Peyer's patch (tissue), 4 donors: Measurements from ENCODE around the gene NCAM2. TPM values are rescaled to one million over a fixed set of nuclear protein-coding genes. Genes with fewer than 3 reads are reported as not detected.

Source experiments
- DNase-seq, 3 donors: peaks; one replicate each; pipeline ENCODE4 v3.0.0-alpha.2; 2017 to 2019
- H3K27ac ChIP-seq, 4 donors: fragments of 200-600 bp; sonication (generic); one replicate each; pipeline ENCODE4 v1.5.1; 2016 to 2019
- H3K27me3 ChIP-seq, 2 donors: fragments of 200-600 bp; sonication (generic); one replicate each; pipeline ENCODE4 v1.5.1; 2019
- H3K36me3 ChIP-seq, 3 donors: fragments of 200-600 bp; sonication (generic); one replicate each; pipeline ENCODE4 v1.5.1; 2016 to 2019
- H3K4me1 ChIP-seq, 4 donors: fragments of 200-600 bp; sonication (generic); one replicate each; pipeline ENCODE4 v1.5.1; 2016 to 2019
- H3K4me3 ChIP-seq, 4 donors: fragments of 200-600 bp; sonication (generic); 1 replicate in 3 of 4; 2 replicates in 1 of 4; pipeline ENCODE4 v1.5.1; 2016 to 2019; ENCODE audit warnings: mild to moderate bottlenecking in 1 of 4
- H3K9me3 ChIP-seq, 4 donors: fragments of 200-600 bp; sonication (generic); one replicate each; pipeline ENCODE4 v1.5.1; 2016 to 2019; ENCODE audit warnings: mild to moderate bottlenecking in 1 of 4
- POLR2A ChIP-seq, 2 donors: fragments of 450-650 bp; IDR thresholded peaks; one replicate each; pipeline ENCODE4 v1.5.1; 2017; ENCODE audit warnings: antibody characterized with exemption in 2 of 2, mild to moderate bottlenecking in 2 of 2, moderate library complexity in 2 of 2
- total RNA-seq, 4 donors: library from RNA; depleted of rRNA; stranded (reverse); fragments of >200 nt; gene quantifications; one replicate each; pipeline ENCODE4 v1.1.0, GENCODE V29; 2016
- TF ChIP-seq, protein P1 (sequence below), 6 experiments: fragments of 450-650 bp in 4 of 6; fragments of 200-600 bp in 2 of 6; sonication (generic) in 1 of 6; IDR thresholded peaks; one replicate each; pipeline ENCODE4 v1.5.1; 2017 to 2019; ENCODE audit warnings: antibody characterized with exemption in 6 of 6, mild to moderate bottlenecking in 3 of 6, moderate library complexity in 1 of 6

Gene NCAM2
- total RNA-seq, 4 donors from 2014 or later: 0.13 to 5.8 (median 0.60) TPM

DNA sequence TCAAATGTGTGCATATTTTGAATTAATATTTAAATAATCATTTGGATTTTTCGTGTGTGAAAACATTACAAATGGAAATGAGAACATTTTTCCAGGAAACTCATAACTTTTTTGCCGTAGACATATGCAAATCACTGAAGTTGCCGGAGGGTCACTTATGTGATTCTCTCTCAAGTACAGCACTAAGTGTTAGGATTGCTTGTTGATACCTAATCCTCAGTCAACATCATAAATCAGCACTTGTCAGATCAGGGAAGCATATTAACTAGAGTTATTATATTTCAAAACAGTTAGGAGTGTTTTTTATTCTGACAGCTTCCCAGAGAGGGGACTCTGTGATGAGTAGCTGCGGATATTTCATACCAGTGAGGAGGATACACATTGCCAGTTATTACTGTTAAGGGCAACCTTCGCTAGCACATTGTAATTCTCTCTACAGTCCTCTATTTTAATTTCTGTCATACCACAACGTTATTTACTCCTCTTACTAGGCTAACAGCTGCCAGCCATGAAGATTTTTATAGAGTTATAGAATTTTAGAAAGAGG lies 41.5 kb downstream of the NCAM2 start:
- Histone ChIP-seq H3K4me3 (no peak overlapping the region), H3K4me1 (no peaks in the 10 kb centered on the region), H3K27me3 (no peaks in the 10 kb centered on the region), H3K36me3 (no peaks in the 10 kb centered on the region), H3K27ac (no peak overlapping the region), H3K9me3 (no peaks in the 10 kb centered on the region)
- DNase-seq: no peak
- TF ChIP-seq, protein P1, sequence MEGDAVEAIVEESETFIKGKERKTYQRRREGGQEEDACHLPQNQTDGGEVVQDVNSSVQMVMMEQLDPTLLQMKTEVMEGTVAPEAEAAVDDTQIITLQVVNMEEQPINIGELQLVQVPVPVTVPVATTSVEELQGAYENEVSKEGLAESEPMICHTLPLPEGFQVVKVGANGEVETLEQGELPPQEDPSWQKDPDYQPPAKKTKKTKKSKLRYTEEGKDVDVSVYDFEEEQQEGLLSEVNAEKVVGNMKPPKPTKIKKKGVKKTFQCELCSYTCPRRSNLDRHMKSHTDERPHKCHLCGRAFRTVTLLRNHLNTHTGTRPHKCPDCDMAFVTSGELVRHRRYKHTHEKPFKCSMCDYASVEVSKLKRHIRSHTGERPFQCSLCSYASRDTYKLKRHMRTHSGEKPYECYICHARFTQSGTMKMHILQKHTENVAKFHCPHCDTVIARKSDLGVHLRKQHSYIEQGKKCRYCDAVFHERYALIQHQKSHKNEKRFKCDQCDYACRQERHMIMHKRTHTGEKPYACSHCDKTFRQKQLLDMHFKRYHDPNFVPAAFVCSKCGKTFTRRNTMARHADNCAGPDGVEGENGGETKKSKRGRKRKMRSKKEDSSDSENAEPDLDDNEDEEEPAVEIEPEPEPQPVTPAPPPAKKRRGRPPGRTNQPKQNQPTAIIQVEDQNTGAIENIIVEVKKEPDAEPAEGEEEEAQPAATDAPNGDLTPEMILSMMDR (IDR thresholded peaks at IDR 0.05): no peak
- no peak for TF ChIP-seq POLR2A (IDR thresholded peaks at IDR 0.05)

DNA sequence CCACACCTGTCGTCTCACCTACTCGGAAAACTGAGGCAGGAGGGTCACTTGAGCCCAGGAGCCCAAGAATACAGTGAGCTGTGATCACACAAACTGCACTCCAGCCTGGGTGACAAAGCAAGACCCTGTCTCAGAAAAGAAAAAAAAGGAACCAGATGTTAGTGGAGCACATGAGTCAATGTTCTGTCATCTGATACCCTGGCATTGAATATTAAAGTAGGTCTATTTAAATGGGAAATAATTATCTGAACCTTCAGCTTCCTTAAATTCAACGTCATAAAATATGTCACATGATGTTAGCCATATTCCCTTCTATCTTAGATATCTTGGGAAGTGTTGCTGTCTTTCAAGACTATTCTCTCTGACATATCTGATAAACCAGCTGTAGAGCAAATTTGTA lies 47.3 kb downstream of the NCAM2 start:
- H3K9me3 ChIP-seq: no peaks in the 10 kb centered on the region
- H3K36me3 ChIP-seq: no peaks in the 10 kb centered on the region

DNA sequence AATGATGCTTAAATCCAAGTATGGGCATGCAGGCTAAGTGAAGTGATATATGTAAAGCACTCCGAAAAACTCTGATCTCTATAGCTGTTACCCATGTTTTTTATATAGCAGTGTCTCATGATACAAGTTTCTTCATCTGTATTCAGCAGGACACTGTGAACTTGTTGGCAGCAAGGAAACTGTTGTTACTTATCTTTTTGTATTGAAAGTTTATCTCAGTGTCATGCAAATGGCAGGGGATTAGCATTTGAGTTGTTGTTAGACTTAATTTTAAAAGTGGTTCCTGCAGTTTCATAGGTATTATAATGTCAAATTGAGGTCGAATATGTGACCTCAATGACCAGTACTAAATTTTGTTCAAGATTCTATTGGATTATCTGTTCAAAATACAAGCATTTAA lies 47.9 kb downstream of the NCAM2 start:
- Histone ChIP-seq H3K27ac (no peak overlapping the region), H3K36me3 (no peaks in the 10 kb centered on the region), H3K27me3 (no peaks in the 10 kb centered on the region), H3K9me3 (no peaks in the 10 kb centered on the region), H3K4me3 (no peak overlapping the region), H3K4me1 (no peaks in the 10 kb centered on the region)
- no peak for DNase-seq
- TF ChIP-seq, protein P1 (IDR thresholded peaks at IDR 0.05): no peak
- TF ChIP-seq POLR2A (IDR thresholded peaks at IDR 0.05): no peak

More for the DNA sequence above, 47.3 kb downstream of the NCAM2 start:
- Histone ChIP-seq H3K4me3 (no peak overlapping the region), H3K27ac (no peak overlapping the region), H3K27me3 (no peaks in the 10 kb centered on the region), H3K4me1 (no peaks in the 10 kb centered on the region)
- no peak for DNase-seq
- TF ChIP-seq POLR2A (IDR thresholded peaks at IDR 0.05): no peak
- TF ChIP-seq, protein P1 (IDR thresholded peaks at IDR 0.05): no peak

DNA sequence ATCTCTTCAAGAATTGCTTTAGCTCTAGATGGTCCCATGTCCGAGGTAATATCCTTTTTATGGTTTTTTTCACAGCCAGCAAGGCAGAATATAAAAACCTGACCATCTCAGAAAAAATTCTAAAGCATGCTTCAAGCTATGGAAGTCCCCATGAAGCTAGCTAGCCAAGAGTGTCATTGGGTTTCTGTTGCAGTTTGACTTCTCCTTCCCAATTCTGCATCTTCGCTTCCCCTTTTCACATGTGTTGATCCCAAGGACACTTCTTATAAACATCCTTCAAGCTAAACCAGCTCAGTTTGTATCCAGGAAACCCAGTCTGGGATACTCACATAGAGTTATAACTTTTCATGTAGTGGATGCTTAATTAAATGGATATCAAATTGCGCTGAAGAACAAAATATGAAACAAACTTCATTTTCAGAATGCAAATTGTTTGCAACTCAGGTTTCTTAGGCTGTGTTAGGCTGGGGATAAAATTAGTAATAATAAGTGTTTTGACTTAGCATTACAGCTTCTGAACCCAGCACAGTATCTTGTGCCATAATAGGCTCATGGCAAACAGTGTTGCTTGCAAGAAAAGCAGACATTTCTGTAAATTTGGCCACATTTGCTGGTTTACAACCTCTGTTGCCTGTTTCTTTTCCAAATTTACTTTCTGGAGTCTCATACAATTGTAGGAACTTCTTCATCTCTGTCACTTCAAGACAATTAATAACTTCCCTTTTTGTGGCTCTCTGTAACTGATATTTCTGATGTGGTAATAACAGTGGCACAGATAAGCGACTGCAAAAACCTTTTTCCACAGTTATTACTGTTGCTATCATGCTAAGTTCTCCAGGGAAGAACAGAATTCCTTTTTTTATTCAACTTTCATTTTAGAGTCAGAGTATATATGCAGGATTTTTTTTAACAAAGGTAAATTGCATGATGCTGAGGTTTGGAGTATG lies 53.2 kb downstream of the NCAM2 start:
- DNase-seq: no peak
- no peaks in the 10 kb centered on the region for H3K4me1 ChIP-seq
- no peak overlapping the region for H3K4me3 ChIP-seq
- H3K27me3 ChIP-seq: no peaks in the 10 kb centered on the region
- no peaks in the 10 kb centered on the region for H3K36me3 ChIP-seq
- H3K27ac ChIP-seq: no peak overlapping the region
- no peaks in the 10 kb centered on the region for H3K9me3 ChIP-seq
- TF ChIP-seq, protein P1 (IDR thresholded peaks at IDR 0.05): no peak
- TF ChIP-seq POLR2A (IDR thresholded peaks at IDR 0.05): no peak

DNA sequence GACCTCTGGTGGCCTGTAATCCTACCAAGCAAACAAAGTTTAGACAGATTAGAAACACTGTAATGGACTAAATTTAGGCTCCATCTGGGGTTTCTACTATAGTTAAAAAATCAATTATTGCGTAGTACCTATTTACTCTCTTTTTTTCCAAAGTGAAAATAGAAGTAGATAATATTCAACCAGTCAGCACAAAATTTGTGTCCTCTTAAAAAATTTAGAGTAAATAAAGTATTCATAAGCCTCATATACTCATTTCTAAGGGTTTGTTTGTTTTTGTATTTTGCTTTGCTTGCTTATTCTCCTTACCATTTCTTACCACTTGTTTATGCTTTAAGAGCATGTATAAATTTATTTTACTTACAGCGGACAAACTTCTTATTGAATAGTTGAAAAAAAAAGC lies 54.5 kb downstream of the NCAM2 start:
- H3K27ac ChIP-seq: no peak overlapping the region
- no peak for TF ChIP-seq POLR2A (IDR thresholded peaks at IDR 0.05)
- TF ChIP-seq, protein P1 (IDR thresholded peaks at IDR 0.05): no peak

More for the DNA sequence above, 54.5 kb downstream of the NCAM2 start:
- no peaks in the 10 kb centered on the region for H3K27me3 ChIP-seq
- H3K4me3 ChIP-seq: no peak overlapping the region
- no peaks in the 10 kb centered on the region for H3K36me3 ChIP-seq
- H3K4me1 ChIP-seq: no peaks in the 10 kb centered on the region
- H3K9me3 ChIP-seq: no peaks in the 10 kb centered on the region
- DNase-seq: no peak
